ENCODE measurements around the gene GNMT.
A peak's percentile ranks its signal among the peaks of the same experiment; 100 is the strongest.

GNMT gene

GRCh38 chr6:43009124-43009523 is 48.6 kb downstream of the GNMT start:
- Mint-ChIP-seq H3K4me3 (no peak overlapping the region), H3K4me1 (ENCODE audit: low read depth) (peaks cover 27% of the 10 kb centered on the region), H3K27ac (peak overlapping the region; percentile 22), H3K27me3 (no peaks in the 10 kb centered on the region), H3K9me3 (ENCODE audit: low read depth) (no peaks in the 10 kb centered on the region), H3K36me3 (peaks cover 2% of the 10 kb centered on the region)

DNA sequence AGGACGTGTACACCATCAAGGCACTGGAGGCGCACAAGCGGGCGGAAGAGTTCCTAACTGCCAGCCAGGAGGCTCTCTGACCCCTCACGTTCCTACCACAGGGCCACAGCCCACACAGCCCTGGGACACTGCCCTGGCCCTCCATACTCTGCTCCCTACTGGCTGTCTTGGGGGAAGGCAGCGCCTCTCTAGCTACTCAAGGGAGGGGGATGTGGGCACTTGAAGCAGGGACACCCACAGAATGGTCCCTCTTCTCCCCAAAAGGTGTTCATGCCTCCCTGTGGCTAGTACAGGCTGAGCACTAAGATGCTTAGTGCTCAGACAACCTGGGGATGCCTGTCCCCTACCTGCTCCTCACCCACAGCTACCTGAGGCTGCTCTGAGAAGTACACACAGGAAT is 50.7 kb downstream of the GNMT start:
- Mint-ChIP-seq H3K4me3 (peak overlapping the region; percentile 92), H3K4me1 (ENCODE audit: low read depth) (peaks cover 42% of the 10 kb centered on the region), H3K27ac (no peak overlapping the region), H3K27me3 (no peaks in the 10 kb centered on the region), H3K9me3 (ENCODE audit: low read depth) (no peaks in the 10 kb centered on the region), H3K36me3 (no peaks in the 10 kb centered on the region)

GRCh38 chr6:43012364-43012763 is 51.8 kb downstream of the GNMT start:
- Mint-ChIP-seq H3K4me1 (ENCODE audit: low read depth) (peaks cover 46% of the 10 kb centered on the region), H3K27ac (peak overlapping the region; percentile 89), H3K36me3 (no peaks in the 10 kb centered on the region), H3K9me3 (ENCODE audit: low read depth) (no peaks in the 10 kb centered on the region), H3K27me3 (no peaks in the 10 kb centered on the region), H3K4me3 (peak overlapping the region; percentile 92)

GRCh38 chr6:43013097-43013842 is 52.7 kb downstream of the GNMT start:
- peaks cover 51% of the 10 kb centered on the region for H3K4me1 Mint-ChIP-seq (ENCODE audit: low read depth)
- peak overlapping the region; percentile 92 for H3K4me3 Mint-ChIP-seq
- H3K36me3 Mint-ChIP-seq = no peaks in the 10 kb centered on the region
- no peaks in the 10 kb centered on the region for H3K9me3 Mint-ChIP-seq (ENCODE audit: low read depth)
- no peaks in the 10 kb centered on the region for H3K27me3 Mint-ChIP-seq
- peak overlapping the region; percentile 89 for H3K27ac Mint-ChIP-seq

All from activated naive CD8-positive, alpha-beta T cell (primary cell).